ENCODE results near the gene DDR2.

DNA sequence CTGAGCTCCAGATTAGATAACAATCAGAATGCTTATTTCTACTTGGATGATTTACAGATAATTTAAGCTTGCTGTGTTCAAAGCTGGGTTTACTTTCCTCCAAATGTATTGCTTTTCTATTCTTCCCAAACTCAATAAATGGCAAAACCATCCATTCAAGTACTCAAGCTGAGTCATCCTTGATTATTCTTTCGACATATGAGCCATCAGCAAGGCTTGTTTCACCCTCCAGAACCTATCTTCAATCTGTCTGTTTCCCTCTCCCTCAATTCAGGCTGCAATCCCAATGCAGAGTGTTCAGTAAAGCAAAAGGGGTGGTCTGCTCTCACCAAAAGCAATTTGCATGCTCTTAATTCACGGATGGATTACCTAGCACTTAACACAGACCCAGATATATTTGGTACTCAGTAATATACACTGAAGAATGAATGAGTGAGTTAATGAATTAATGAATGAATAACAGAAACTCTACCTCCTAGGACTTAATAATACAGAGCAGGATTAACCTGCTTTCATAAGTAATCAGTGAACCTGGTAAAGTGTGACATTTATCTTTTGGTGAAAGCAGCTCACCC lies 41.9 kb downstream of the DDR2 start:
- TF ChIP-seq, protein P1, sequence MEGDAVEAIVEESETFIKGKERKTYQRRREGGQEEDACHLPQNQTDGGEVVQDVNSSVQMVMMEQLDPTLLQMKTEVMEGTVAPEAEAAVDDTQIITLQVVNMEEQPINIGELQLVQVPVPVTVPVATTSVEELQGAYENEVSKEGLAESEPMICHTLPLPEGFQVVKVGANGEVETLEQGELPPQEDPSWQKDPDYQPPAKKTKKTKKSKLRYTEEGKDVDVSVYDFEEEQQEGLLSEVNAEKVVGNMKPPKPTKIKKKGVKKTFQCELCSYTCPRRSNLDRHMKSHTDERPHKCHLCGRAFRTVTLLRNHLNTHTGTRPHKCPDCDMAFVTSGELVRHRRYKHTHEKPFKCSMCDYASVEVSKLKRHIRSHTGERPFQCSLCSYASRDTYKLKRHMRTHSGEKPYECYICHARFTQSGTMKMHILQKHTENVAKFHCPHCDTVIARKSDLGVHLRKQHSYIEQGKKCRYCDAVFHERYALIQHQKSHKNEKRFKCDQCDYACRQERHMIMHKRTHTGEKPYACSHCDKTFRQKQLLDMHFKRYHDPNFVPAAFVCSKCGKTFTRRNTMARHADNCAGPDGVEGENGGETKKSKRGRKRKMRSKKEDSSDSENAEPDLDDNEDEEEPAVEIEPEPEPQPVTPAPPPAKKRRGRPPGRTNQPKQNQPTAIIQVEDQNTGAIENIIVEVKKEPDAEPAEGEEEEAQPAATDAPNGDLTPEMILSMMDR (IDR thresholded peaks at IDR 0.05): no peak
- TF ChIP-seq EP300 (IDR thresholded peaks at IDR 0.05) (no peak), POLR2AphosphoS5 (IDR thresholded peaks at IDR 0.05) (no peak), POLR2A (IDR thresholded peaks at IDR 0.05) (no peak)
